WTC11 (cell line): ENCODE measurements around the gene C17orf67. TPM values are rescaled to one million over a fixed set of nuclear protein-coding genes. Genes with fewer than 3 reads are reported as not detected.

Experiments used
- ATAC-seq: fragments of 200-7000 bp; cut with Tn5 transposase; 2 replicates; pipeline ENCODE4 v1.10.0; 2021; ENCODE audit warnings: mild to moderate bottlenecking, moderate library complexity
- CTCF ChIA-PET: fragments of 300-600 bp; sonication (Branson Sonifier 250); formaldehyde crosslinking; loops from one replicate; lab custom pipeline; 2021; ENCODE audit warnings: antibody characterized with exemption; lab: Charles Lee
- POLR2A ChIA-PET: fragments of 350-600 bp; sonication (Branson Sonifier 250); formaldehyde crosslinking; loops from one replicate; lab custom pipeline; 2021; ENCODE audit warnings: antibody characterized with exemption; lab: Charles Lee
- DNase-seq: peaks from one replicate; pipeline ENCODE4 v3.0.0; 2021; ENCODE audit warnings: low spot score
- H3K27ac Mint-ChIP-seq: 2 replicates; pipeline ENCODE4 v1.8.0; 2021; ENCODE audit warnings: mixed read lengths
- H3K27me3 Mint-ChIP-seq: 2 replicates; pipeline ENCODE4 v1.8.0; 2021; ENCODE audit warnings: low read depth, mild to moderate bottlenecking, moderate library complexity, mixed read lengths
- H3K36me3 Mint-ChIP-seq: 2 replicates; pipeline ENCODE4 v1.8.0; 2021; ENCODE audit warnings: mixed read lengths
- H3K4me1 Mint-ChIP-seq: 2 replicates; pipeline ENCODE4 v1.8.0; 2022; ENCODE audit warnings: mixed read lengths
- H3K4me3 Mint-ChIP-seq: 2 replicates; pipeline ENCODE4 v1.8.0; 2021; ENCODE audit warnings: mild to moderate bottlenecking, moderate library complexity, mixed read lengths
- H3K9me3 Mint-ChIP-seq: 2 replicates; pipeline ENCODE4 v1.8.0; 2021; ENCODE audit warnings: mixed read lengths
- IRF2 ChIP-seq: sonication (generic); formaldehyde crosslinking; IDR thresholded peaks from 2 replicates; pipeline ENCODE4 v1.8.0; 2022; ENCODE audit warnings: low read depth, missing genetic modification reagents, borderline replicate concordance
- JAZF1 ChIP-seq: fragments of 250-450 bp; sonication (Bioruptor Pico); IDR thresholded peaks from 2 replicates; pipeline ENCODE4 v1.9.0; 2021; ENCODE audit warnings: moderate library complexity, mild to moderate bottlenecking, inconsistent platforms
- MXD4 ChIP-seq: fragments of 250-450 bp; sonication (Bioruptor Pico); IDR thresholded peaks from 2 replicates; pipeline ENCODE4 v1.8.0; 2021; ENCODE audit warnings: mild to moderate bottlenecking, moderate library complexity, borderline replicate concordance
- NFE2L1 ChIP-seq: sonication (generic); formaldehyde crosslinking; IDR thresholded peaks from 2 replicates; pipeline ENCODE4 v1.8.1; 2023; ENCODE audit warnings: missing genetic modification reagents
- NR1H2 ChIP-seq: sonication (generic); formaldehyde crosslinking; IDR thresholded peaks from 2 replicates; pipeline ENCODE4 v1.9.0; 2021; ENCODE audit warnings: mild to moderate bottlenecking, moderate library complexity, missing genetic modification reagents
- NR3C1 ChIP-seq: sonication (generic); formaldehyde crosslinking; conservative IDR thresholded peaks from 2 replicates; pipeline ENCODE4 v1.8.1; 2023; ENCODE audit warnings: low read depth, mild to moderate bottlenecking, missing genetic modification reagents
- RORB ChIP-seq: fragments of 250-450 bp; sonication (Bioruptor Pico); IDR thresholded peaks from 2 replicates; pipeline ENCODE4 v1.9.0; 2021; ENCODE audit warnings: mild to moderate bottlenecking
- SP1 ChIP-seq: sonication (generic); formaldehyde crosslinking; conservative IDR thresholded peaks from 2 replicates; pipeline ENCODE4 v1.8.1; 2022; ENCODE audit warnings: missing genetic modification reagents
- TEAD1 ChIP-seq: sonication (generic); formaldehyde crosslinking; IDR thresholded peaks from 2 replicates; pipeline ENCODE4 v1.8.0; 2022; ENCODE audit warnings: mild to moderate bottlenecking, missing genetic modification reagents
- ZNF219 ChIP-seq: sonication (generic); formaldehyde crosslinking; IDR thresholded peaks from 2 replicates; pipeline ENCODE4 v1.8.0; 2023; ENCODE audit warnings: missing genetic modification reagents, mild to moderate bottlenecking, borderline replicate concordance
- total RNA-seq: library from RNA; stranded (reverse); gene quantifications from 3 replicates; pipeline ENCODE4 v1.2.3, GENCODE V29; 2021
- TF ChIP-seq, protein P1 (sequence below): sonication (generic); formaldehyde crosslinking; IDR thresholded peaks from 2 replicates; pipeline ENCODE4 v1.8.0; 2023; ENCODE audit warnings: missing genetic modification reagents, mild to moderate bottlenecking, borderline replicate concordance
- TF ChIP-seq, protein P2 (sequence below): fragments of 250-450 bp; sonication (Bioruptor Pico); IDR thresholded peaks from 2 replicates; pipeline ENCODE4 v1.9.0; 2021; ENCODE audit warnings: mild to moderate bottlenecking
- TF ChIP-seq, protein P3 (sequence below): fragments of 200-600 bp; IDR thresholded peaks from 2 replicates; pipeline ENCODE4 v1.8.0; 2022; ENCODE audit warnings: antibody characterized with exemption
- TF ChIP-seq, protein P4 (sequence below): sonication (generic); formaldehyde crosslinking; IDR thresholded peaks from 2 replicates; pipeline ENCODE4 v1.8.0; 2022; ENCODE audit warnings: mild to moderate bottlenecking, missing genetic modification reagents
- TF ChIP-seq, protein P5 (sequence below): fragments of 250-450 bp; sonication (Bioruptor Pico); conservative IDR thresholded peaks from 2 replicates; pipeline ENCODE4 v1.9.0; 2021; ENCODE audit warnings: mild to moderate bottlenecking
- TF ChIP-seq, protein P6 (sequence below): fragments of 250-450 bp; sonication (Bioruptor Pico); IDR thresholded peaks from 2 replicates; pipeline ENCODE4 v1.9.0; 2021; ENCODE audit warnings: moderate library complexity, mild to moderate bottlenecking, inconsistent platforms, borderline replicate concordance
- TF ChIP-seq, protein P7 (sequence below): sonication (generic); formaldehyde crosslinking; IDR thresholded peaks from 2 replicates; pipeline ENCODE4 v1.8.0; 2023; ENCODE audit warnings: missing genetic modification reagents

C17orf67 gene
- total RNA-seq, 1 experiment from 2014 or later, result 3.3 TPM

DNA sequence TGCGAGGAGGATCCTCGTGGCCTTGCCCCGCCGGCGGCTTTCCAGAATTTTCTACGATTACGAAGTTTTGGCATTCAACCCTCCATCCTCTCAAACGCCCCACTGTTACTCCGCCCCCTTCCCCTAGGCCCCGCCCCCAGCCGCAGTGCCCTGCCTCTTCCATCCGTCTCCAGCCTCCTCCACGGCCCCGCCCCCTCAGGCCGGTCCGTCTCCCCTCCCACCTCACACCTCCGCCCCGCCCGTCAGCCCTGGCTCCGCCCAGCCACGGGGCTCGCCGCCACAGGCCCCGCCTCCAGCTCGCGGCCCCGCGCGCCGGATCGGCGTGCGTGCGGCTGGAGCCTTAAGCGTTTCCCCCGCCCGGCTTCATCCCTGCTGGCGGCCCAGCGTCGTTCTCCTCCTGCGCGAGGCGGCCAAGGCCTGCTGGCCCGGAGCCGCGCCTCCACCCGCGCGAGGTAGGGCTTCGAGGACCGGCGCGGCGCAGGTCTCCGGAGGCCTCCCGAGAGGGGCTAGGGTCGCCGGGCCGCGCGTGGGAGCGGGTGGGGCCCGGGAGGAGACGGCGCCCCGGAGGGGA is at the start of gene C17orf67, which contains the start of gene DGKE (continued):
- TF ChIP-seq, protein P1, sequence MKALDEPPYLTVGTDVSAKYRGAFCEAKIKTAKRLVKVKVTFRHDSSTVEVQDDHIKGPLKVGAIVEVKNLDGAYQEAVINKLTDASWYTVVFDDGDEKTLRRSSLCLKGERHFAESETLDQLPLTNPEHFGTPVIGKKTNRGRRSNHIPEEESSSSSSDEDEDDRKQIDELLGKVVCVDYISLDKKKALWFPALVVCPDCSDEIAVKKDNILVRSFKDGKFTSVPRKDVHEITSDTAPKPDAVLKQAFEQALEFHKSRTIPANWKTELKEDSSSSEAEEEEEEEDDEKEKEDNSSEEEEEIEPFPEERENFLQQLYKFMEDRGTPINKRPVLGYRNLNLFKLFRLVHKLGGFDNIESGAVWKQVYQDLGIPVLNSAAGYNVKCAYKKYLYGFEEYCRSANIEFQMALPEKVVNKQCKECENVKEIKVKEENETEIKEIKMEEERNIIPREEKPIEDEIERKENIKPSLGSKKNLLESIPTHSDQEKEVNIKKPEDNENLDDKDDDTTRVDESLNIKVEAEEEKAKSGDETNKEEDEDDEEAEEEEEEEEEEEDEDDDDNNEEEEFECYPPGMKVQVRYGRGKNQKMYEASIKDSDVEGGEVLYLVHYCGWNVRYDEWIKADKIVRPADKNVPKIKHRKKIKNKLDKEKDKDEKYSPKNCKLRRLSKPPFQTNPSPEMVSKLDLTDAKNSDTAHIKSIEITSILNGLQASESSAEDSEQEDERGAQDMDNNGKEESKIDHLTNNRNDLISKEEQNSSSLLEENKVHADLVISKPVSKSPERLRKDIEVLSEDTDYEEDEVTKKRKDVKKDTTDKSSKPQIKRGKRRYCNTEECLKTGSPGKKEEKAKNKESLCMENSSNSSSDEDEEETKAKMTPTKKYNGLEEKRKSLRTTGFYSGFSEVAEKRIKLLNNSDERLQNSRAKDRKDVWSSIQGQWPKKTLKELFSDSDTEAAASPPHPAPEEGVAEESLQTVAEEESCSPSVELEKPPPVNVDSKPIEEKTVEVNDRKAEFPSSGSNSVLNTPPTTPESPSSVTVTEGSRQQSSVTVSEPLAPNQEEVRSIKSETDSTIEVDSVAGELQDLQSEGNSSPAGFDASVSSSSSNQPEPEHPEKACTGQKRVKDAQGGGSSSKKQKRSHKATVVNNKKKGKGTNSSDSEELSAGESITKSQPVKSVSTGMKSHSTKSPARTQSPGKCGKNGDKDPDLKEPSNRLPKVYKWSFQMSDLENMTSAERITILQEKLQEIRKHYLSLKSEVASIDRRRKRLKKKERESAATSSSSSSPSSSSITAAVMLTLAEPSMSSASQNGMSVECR (CRISPR knock-in tag), result peak; percentile 46; the same call in 1 of the 2 replicates

DNA sequence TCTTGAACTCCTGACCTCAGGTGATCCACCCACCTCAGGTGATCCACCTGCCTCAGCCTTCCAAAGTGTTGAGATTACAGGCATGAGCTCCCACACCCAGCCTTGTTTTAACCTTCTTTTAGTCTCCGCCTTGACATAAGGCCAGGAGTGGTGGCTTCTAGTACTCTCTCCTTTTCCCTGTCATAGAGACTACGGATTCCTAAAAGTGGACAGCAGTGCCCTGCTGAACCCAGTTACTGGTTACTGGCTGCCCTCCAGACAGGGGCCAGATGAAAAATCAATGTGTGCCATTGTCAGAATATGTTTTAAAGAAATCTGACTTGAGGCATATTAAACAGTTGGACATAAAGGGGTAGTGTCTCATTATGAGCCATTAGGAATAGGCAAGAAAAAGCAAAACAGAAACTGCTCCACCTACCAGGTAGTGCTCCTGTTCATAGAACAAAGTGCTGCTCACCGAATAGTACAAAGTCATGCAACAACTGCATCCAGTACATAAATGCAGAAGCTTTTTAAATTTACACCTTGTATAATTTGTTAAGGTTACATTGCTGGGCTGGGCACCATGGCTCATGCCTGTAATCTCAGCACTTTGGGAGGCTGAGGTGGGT is 48.1 kb upstream of the C17orf67 start:
- Mint-ChIP-seq H3K27me3 (peaks cover 4% of the 10 kb centered on the region; the same call in 1 of the 2 replicates), H3K9me3 (peaks cover 20% of the 10 kb centered on the region), H3K4me1 (peaks cover 3% of the 10 kb centered on the region; the same call in 1 of the 2 replicates)
- CTCF ChIA-PET, result no interaction called here
- no peak for TF ChIP-seq ZNF219 (CRISPR knock-in tag)
- TF ChIP-seq, protein P2, sequence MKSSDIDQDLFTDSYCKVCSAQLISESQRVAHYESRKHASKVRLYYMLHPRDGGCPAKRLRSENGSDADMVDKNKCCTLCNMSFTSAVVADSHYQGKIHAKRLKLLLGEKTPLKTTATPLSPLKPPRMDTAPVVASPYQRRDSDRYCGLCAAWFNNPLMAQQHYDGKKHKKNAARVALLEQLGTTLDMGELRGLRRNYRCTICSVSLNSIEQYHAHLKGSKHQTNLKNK (CRISPR knock-in tag), result no peak
- TF ChIP-seq NR3C1 (CRISPR knock-in tag), result no peak
- TF ChIP-seq, protein P3, sequence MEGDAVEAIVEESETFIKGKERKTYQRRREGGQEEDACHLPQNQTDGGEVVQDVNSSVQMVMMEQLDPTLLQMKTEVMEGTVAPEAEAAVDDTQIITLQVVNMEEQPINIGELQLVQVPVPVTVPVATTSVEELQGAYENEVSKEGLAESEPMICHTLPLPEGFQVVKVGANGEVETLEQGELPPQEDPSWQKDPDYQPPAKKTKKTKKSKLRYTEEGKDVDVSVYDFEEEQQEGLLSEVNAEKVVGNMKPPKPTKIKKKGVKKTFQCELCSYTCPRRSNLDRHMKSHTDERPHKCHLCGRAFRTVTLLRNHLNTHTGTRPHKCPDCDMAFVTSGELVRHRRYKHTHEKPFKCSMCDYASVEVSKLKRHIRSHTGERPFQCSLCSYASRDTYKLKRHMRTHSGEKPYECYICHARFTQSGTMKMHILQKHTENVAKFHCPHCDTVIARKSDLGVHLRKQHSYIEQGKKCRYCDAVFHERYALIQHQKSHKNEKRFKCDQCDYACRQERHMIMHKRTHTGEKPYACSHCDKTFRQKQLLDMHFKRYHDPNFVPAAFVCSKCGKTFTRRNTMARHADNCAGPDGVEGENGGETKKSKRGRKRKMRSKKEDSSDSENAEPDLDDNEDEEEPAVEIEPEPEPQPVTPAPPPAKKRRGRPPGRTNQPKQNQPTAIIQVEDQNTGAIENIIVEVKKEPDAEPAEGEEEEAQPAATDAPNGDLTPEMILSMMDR, result no peak
- no peak for TF ChIP-seq SP1 (CRISPR knock-in tag)
- no peak for TF ChIP-seq RORB (CRISPR knock-in tag)
- TF ChIP-seq, protein P4, sequence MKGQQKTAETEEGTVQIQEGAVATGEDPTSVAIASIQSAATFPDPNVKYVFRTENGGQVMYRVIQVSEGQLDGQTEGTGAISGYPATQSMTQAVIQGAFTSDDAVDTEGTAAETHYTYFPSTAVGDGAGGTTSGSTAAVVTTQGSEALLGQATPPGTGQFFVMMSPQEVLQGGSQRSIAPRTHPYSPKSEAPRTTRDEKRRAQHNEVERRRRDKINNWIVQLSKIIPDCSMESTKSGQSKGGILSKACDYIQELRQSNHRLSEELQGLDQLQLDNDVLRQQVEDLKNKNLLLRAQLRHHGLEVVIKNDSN, result no peak
- no peak for TF ChIP-seq IRF2 (CRISPR knock-in tag)
- no peak for TF ChIP-seq NFE2L1 (CRISPR knock-in tag)
- TF ChIP-seq, protein P5, sequence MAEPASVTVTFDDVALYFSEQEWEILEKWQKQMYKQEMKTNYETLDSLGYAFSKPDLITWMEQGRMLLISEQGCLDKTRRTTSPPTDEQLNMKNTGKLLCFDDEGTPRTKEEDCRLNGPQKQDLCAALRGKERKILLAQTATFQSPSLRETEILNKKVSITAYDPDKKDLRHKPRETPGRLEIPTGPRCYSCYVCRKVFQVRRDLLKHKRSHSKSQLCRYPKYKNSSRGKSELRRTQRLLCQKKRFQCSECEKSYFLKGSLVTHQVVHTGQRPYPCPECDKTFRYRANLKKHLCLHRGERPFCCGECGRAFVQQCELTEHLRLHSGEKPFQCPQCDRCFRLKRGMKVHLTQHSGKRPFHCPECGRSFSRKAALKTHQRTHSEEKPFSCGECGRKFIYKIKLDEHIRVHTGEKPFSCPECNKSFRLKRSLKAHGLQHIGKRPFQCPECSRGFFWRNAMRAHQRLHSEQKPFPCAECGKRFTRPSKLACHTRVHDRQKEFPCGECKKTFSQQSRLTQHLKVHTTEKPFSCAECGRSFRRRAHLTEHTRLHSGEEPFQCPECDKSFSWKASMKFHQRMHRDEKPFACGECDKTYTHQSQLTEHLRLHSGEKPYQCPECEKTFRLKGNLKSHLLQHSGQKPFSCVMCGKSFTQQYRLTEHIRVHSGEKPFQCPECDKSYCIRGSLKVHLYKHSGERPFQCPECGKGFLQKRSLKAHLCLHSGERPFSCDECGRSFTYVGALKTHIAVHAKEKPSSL (CRISPR knock-in tag), result no peak
- TF ChIP-seq, protein P6, sequence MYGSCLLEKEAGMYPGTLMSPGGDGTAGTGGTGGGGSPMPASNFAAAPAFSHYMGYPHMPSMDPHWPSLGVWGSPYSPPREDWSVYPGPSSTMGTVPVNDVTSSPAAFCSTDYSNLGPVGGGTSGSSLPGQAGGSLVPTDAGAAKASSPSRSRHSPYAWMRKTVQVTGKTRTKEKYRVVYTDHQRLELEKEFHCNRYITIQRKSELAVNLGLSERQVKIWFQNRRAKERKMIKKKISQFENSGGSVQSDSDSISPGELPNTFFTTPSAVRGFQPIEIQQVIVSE (CRISPR knock-in tag), result no peak
- TF ChIP-seq, protein P7, sequence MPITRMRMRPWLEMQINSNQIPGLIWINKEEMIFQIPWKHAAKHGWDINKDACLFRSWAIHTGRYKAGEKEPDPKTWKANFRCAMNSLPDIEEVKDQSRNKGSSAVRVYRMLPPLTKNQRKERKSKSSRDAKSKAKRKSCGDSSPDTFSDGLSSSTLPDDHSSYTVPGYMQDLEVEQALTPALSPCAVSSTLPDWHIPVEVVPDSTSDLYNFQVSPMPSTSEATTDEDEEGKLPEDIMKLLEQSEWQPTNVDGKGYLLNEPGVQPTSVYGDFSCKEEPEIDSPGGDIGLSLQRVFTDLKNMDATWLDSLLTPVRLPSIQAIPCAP, result no peak
- TF ChIP-seq NR1H2 (CRISPR knock-in tag), result no peak
- no peak for TF ChIP-seq JAZF1
- no peak for TF ChIP-seq TEAD1 (CRISPR knock-in tag)
- TF ChIP-seq MXD4, result no peak
- TF ChIP-seq, all 79 proteins: peak for 0
- no peak for DNase-seq
- Mint-ChIP-seq H3K27ac (no peak overlapping the region), H3K36me3 (peaks cover 8% of the 10 kb centered on the region), H3K4me3 (no peak overlapping the region)
- POLR2A ChIA-PET, result no interaction called here
- ATAC-seq, result no peak
